Measurements from ENCODE around the gene FIZ1. TPM values are rescaled to one million over a fixed set of nuclear protein-coding genes. Genes with fewer than 3 reads are reported as not detected.

Gene FIZ1
- total and polyA plus RNA-seq, 12 donors = 9.3 to 18.8 (median 13.5) TPM

- intact Hi-C loops (cut with DNase I) = loop anchor here in 3 of 10 donors (1.0 to 5.0 kb wide), 4 partner anchors 16 to 63 kb away; no protein-coding TSS in a partner anchor
- H3K4me3 ChIP-seq = peak overlapping the region; percentile 84 to 100 (median 94)
- ATAC-seq = peak; percentile 49 to 85 (median 62)
- peaks cover 0 to 24% (median 7%) of the 10 kb centered on the region in 9 donors for H3K36me3 ChIP-seq
- whole genome bisulfite sequencing, 2 donors = 7 to 9% methylated on average over 19 to 20 of the region's 20 CpGs
- H3K27me3 ChIP-seq = peaks cover 0 to 5% (median 0%) of the 10 kb centered on the region in 7 donors
- peak overlapping the region; percentile 94 to 99 (median 96) for H3K27ac ChIP-seq
- DNase-seq = peak; percentile 31 to 42
- no peaks in the 10 kb centered on the region for H3K9me3 ChIP-seq
- TF ChIP-seq CTCF (IDR thresholded peaks at IDR 0.05) = no peak
- peaks cover 0 to 18% (median 12%) of the 10 kb centered on the region in 9 donors for H3K4me1 ChIP-seq
Observed at GRCh38 chr19:55579766-55580621, 19.3 kb downstream of the FIZ1 start.

- no peaks in the 10 kb centered on the region for H3K9me3 ChIP-seq
- intact Hi-C loops (cut with DNase I) = no loop called here
- TF ChIP-seq CTCF (IDR thresholded peaks at IDR 0.05) = no peak
- ATAC-seq (no peak), DNase-seq (no peak)
- peaks cover 0 to 18% (median 12%) of the 10 kb centered on the region in 9 donors for H3K4me1 ChIP-seq
- peaks cover 0 to 24% (median 7%) of the 10 kb centered on the region in 9 donors for H3K36me3 ChIP-seq
- WGBS, 2 donors = 94% methylated on average over 76 to 90 of the region's 90 CpGs
- H3K4me3 ChIP-seq = peak overlapping the region in 8 of 10 donors; percentile 84 to 100 (median 94)
- peak overlapping the region in 5 of 10 donors; percentile 94 to 99 (median 98) for H3K27ac ChIP-seq
- no peaks in the 10 kb centered on the region for H3K27me3 ChIP-seq
Observed at GRCh38 chr19:55578761-55579747, 20.3 kb downstream of the FIZ1 start.

GRCh38 chr19:55578031-55578760 is 21.1 kb downstream of the FIZ1 start:
- no peak for TF ChIP-seq CTCF (IDR thresholded peaks at IDR 0.05)
- intact Hi-C loops (cut with DNase I) = no loop called here
- 95 to 96% methylated on average over 57 to 83 of the region's 83 CpGs for WGBS, 2 donors
- Histone ChIP-seq H3K4me3 (no peak overlapping the region), H3K36me3 (peaks cover 0 to 24% (median 7%) of the 10 kb centered on the region in 9 donors), H3K4me1 (peaks cover 0 to 18% (median 12%) of the 10 kb centered on the region in 9 donors), H3K27me3 (no peaks in the 10 kb centered on the region), H3K9me3 (no peaks in the 10 kb centered on the region), H3K27ac (no peak overlapping the region)
- ATAC-seq (no peak), DNase-seq (no peak)
